K562 (cell line): ENCODE data around the gene RRAS. TPM values are rescaled to one million over a fixed set of nuclear protein-coding genes. Genes with fewer than 3 reads are reported as not detected.
A peak's percentile ranks its signal among the peaks of the same experiment; 100 is the strongest.

ENCODE experiments used
- ETV5 ChIP-seq: sonication (generic); formaldehyde crosslinking; IDR thresholded peaks from 2 replicates; pipeline ENCODE4 v1.4.0; 2020; ENCODE audit warnings: low read depth, mild to moderate bottlenecking, missing genetic modification reagents
- HDAC1 ChIP-seq, 2 experiments: fragments of 450-650 bp; IDR thresholded peaks; 2 replicates each; pipeline ENCODE4 v1.6.1; 2016 to 2017; ENCODE audit warnings: inconsistent platforms in 1 of 2, mild to moderate bottlenecking in 1 of 2, moderate library complexity in 1 of 2
- POLR2B ChIP-seq: fragments of 450-650 bp; IDR thresholded peaks from 2 replicates; pipeline ENCODE4 v1.6.1; 2018; ENCODE audit warnings: low read depth; ENCODE audit not compliant: partially characterized antibody
- RCOR1 ChIP-seq, 2 experiments: IDR thresholded peaks; 2 replicates each; pipeline ENCODE4 v1.6.1; 2012; ENCODE audit warnings: low read depth in 2 of 2, low read length in 2 of 2, borderline replicate concordance in 1 of 2, improper control_type of control experiment in 1 of 2
- RFX5 ChIP-seq: IDR thresholded peaks from 2 replicates; pipeline ENCODE4 v1.6.1; 2011; ENCODE audit warnings: low read depth, mild to moderate bottlenecking, improper control_type of control experiment, low read length
- SAFB ChIP-seq: fragments of 200-400 bp; formaldehyde crosslinking; IDR thresholded peaks from 2 replicates; pipeline ENCODE4 v1.6.1; 2017; ENCODE audit warnings: low read depth, low read length, borderline replicate concordance
- SMARCE1 ChIP-seq: fragments of 450-650 bp; IDR thresholded peaks from 2 replicates; pipeline ENCODE4 v1.7.1; 2016; ENCODE audit warnings: mild to moderate bottlenecking
- SREBF2 ChIP-seq: sonication (generic); formaldehyde crosslinking; IDR thresholded peaks from 2 replicates; pipeline ENCODE4 v1.4.0; 2020; ENCODE audit warnings: mild to moderate bottlenecking, missing genetic modification reagents
- TAF15 ChIP-seq: fragments of 200-400 bp; formaldehyde crosslinking; IDR thresholded peaks from 2 replicates; pipeline ENCODE4 v1.6.1; 2017; ENCODE audit warnings: mild to moderate bottlenecking, low read depth, low read length, moderate library complexity
- TAF7 ChIP-seq: fragments of 450-650 bp; IDR thresholded peaks from 2 replicates; pipeline ENCODE4 v1.6.1; 2016; ENCODE audit warnings: missing genetic modification characterization, missing compliant biosample characterization
- TRIM25 ChIP-seq: fragments of 450-650 bp; IDR thresholded peaks from 2 replicates; pipeline ENCODE4 v1.7.0; 2016; ENCODE audit warnings: borderline replicate concordance
- ZBTB40 ChIP-seq, 2 experiments: fragments of 450-650 bp in 1 of 2; sonication (generic) in 1 of 2; formaldehyde crosslinking in 1 of 2; IDR thresholded peaks; 2 replicates each; pipeline versions ENCODE4 v1.7.1 to v1.9.0; 2016 to 2022; ENCODE audit warnings: inconsistent platforms in 1 of 2, mild to moderate bottlenecking in 1 of 2, missing genetic modification reagents in 1 of 2
- ZNF212 ChIP-seq: fragments of 450-650 bp; formaldehyde crosslinking; IDR thresholded peaks from 2 replicates; pipeline ENCODE4 v1.4.0; 2020; ENCODE audit warnings: mild to moderate bottlenecking
- ZNF655 ChIP-seq: fragments of 250-450 bp; sonication (Bioruptor Pico); IDR thresholded peaks from 2 replicates; pipeline ENCODE4 v1.5.0; 2021
- ZNF668 ChIP-seq: fragments of 250-450 bp; sonication (Bioruptor Pico); IDR thresholded peaks from 2 replicates; pipeline ENCODE4 v1.8.0; 2022; ENCODE audit warnings: mild to moderate bottlenecking, inconsistent platforms
- polyA plus RNA-seq, 8 experiments: library from polyadenylated mRNA; depleted of rRNA in 4 of 8; stranded (reverse) in 5 of 8; unstranded in 3 of 8; fragments of >200 nt; fragmentation: Nextera tagmentation in 2 of 8; fragmentation: Illumina TruSeq in 1 of 8; extraction: Ambion mirVana in 2 of 8; extraction: Trizol in 1 of 8; gene quantifications; 2 replicates each; pipeline versions ENCODE4 v1.2.1 to v1.2.3, GENCODE V29; 2011 to 2014; ENCODE audit warnings: inconsistent platforms in 1 of 8, missing spikeins in 1 of 8
- total RNA-seq, 7 experiments: library from RNA; depleted of rRNA in 6 of 7; stranded (reverse); fragments of >200 nt in 6 of 7; fragmentation: Illumina TruSeq in 2 of 7; extraction: Trizol in 2 of 7; gene quantifications; 2 replicates each; pipeline versions ENCODE4 v1.2.1 to v1.2.3, GENCODE V29; 2011 to 2021; ENCODE audit warnings: low replicate concordance in 1 of 7

RRAS gene
- total and polyA plus RNA-seq, 9 of the 15 experiments (the other 6 are each of a cell fraction or from before 2014, with no cell fraction given), result 0.70 to 17.3 (median 8.2) TPM

- TF ChIP-seq ZBTB40 (IDR thresholded peaks at IDR 0.05), result peak; percentile 96
- TF ChIP-seq ZBTB40 (CRISPR knock-in tag; IDR thresholded peaks at IDR 0.05), result no peak
- 0 out of 4 replicates have a peak, but pooled peaks of 1 of the 2 experiments have one; percentile 6 for TF ChIP-seq RCOR1 (IDR thresholded peaks at IDR 0.05; ENCODE audit: borderline replicate concordance in 1 of 2, low read depth in 2 of 2, low read length in 2 of 2)
- TF ChIP-seq ETV5 (CRISPR knock-in tag), result no peak
- no peak; a peak in 1 of 4 replicates for TF ChIP-seq HDAC1 (IDR thresholded peaks at IDR 0.05)
- no peak for TF ChIP-seq ZNF212 (CRISPR knock-in tag)
- 0 out of 2 replicates have a peak, but pooled peaks have one; percentile 22 for TF ChIP-seq TAF7 (tag)
- TF ChIP-seq ZNF668, result no peak
- peak; percentile 37; the same call in 1 of the 2 replicates for TF ChIP-seq RFX5
- TF ChIP-seq SMARCE1, result no peak
- TF ChIP-seq SREBF2 (CRISPR knock-in tag), result no peak
- no peak for TF ChIP-seq ZNF655
- TF ChIP-seq POLR2B, result peak; percentile 88
- TF ChIP-seq SAFB, result peak; percentile 99
- TF ChIP-seq TRIM25, result no peak
- no peak for TF ChIP-seq TAF15
These were observed 1.9 kb upstream of the RRAS start, which contains the start of gene SCAF1 (continued) for GRCh38 chr19:49641688-49642491.
